ENCODE data around the gene HCN1.
"Not testable (repeated sequence)": the region's sequence is repeated elsewhere in the genome, so short reads cannot be mapped to it uniquely, and the experiment has no call there.

HCN1 gene

DNA sequence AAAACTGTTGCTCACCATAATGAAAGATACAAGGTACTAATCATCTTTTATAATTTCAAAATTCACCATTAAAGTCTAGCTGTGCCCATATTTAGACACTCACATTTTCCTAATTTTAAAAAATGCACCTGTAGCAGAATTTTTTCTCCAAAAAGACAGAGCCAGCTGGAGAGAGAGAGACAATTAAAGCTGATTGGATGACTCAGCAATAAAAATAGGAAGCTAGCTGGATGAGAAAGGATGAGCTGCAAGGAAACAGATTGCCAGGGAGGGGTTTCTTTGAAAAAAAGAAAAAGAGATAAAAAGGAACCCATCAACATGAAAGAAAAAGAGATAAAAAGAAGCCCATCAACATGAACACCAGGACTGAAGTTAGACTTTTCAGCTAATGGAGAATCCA lies 73.8 kb downstream of the HCN1 start:
- no peak overlapping the region for H3K4me3 ChIP-seq (ENCODE audit: low read depth, low read length)

DNA sequence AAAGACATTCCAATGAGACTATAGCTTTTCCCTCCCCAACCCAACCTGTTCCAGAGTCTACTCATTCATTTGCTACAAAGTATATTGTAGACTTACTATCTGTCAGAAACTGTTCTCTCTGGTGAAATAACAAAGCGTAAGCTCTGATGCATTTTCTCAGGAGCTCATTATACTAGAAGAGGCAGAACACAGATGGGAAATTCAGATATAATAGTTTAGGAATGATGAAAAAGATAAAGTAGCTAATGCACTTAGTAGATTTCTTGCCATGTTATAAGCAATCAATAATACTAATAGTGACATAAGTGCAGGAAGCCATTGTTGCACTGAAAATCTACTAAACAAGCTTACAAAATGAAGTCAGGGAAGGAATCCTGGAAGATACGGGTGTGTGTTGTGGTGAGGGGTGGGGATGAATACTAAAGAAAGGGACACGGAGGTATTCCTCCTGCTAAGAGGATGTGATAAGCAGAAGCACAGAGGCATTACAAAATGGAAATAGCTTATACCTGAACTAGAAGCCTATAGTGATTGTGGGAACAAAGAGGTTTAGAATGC lies 78.2 kb downstream of the HCN1 start:
- no peak overlapping the region for H3K4me3 ChIP-seq (ENCODE audit: low read depth, low read length)

DNA sequence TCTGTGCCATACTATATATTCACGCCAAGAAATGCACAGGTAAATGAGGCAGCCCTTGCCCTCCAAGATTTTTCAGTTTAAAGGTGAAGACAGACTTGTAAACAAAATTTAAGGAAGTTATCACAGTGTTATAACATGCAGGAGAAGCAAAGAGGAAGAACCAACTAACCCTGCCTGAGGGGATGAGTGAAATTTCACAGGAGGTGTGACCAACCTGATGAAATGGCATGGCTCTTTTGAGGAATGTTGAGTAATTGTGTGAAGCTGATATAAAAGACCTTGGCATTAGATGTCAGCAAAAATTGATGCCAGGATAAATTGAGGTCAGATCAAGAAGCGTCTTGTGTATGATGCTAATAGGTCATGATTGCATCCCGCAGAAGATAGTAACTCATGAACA lies 86.5 kb downstream of the HCN1 start:
- no peak overlapping the region for H3K4me3 ChIP-seq (ENCODE audit: low read depth, low read length)

DNA sequence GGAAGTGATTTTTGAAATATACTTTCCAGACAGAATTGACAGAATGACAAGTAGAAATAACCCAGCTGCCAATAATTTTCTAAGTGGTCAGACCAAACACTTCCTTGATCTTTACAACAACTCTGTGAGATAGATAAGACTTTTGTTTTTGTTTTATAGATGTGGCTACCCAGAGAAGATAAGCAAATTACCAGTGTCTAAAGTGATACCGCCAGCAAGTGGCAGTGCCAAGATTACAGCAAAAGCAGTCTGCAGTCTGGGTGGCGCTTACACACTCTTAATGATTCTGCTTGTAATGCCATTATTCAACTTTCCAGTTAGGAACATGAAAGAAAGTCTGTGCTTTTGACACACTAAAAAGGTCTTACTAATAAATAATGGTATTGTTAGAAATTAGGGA lies 92.1 kb downstream of the HCN1 start:
- no peak overlapping the region for H3K4me3 ChIP-seq (ENCODE audit: low read depth, low read length)

DNA sequence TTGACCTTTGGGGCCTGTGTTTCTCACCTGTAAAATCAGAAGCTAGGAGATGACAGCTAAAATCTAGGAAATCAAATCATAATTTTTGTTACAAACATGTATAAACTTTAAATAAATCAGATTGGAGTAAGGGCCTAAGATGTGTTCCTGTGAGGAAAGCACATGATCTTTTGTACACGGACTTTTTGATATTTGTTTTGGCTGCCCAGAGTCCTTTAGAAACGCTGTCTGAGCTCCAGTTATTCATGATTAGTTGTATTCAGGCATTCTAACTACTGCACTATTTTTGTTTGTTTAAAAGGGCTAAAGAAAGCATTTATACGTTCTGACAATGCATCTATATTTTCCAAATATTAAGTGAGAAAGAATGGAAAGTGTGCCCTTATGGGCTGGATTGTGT lies 94.8 kb downstream of the HCN1 start:
- no peak overlapping the region for H3K4me3 ChIP-seq (ENCODE audit: low read depth, low read length)

DNA sequence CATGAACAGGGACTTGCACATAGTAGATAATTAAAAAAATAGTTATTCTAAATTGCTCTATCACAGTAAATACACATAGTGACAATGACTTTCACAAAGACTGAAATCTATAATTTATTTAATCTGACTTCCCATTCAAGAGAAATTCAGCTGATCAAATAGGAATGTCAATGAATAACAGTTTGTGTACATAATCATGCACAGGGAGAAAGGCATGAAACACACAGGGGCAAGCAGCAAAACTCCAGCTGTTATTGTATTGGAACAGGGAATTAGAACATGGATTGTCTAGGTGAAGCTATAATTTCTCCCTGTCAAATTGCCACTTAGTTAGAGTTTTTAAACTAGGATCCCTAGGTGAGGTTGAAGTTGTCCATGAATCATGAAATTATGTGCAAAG lies 99.9 kb downstream of the HCN1 start:
- no peak overlapping the region for H3K4me3 ChIP-seq (ENCODE audit: low read depth, low read length)

DNA sequence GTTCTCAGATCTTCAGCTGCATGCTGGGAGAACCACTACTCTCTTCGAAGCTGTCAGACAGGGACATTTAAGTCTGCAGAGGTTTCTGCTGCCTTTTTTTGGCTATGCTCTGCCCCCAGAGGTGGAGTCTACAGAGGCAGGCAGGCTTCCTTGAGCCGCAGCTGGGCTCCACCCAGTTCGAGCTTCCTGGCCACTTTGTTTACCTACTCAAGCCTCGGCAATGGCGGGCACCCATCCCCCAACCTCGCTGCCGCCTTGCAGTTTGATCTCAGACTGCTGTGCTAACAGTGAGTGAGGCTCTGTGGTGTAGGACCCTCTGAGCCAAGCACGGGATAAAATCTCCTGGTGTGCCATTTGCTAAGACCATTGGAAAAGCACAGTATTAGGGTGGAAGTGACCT lies 110.2 kb downstream of the HCN1 start:
- not testable (repeated sequence) for H3K4me3 ChIP-seq (ENCODE audit: low read depth, low read length)

DNA sequence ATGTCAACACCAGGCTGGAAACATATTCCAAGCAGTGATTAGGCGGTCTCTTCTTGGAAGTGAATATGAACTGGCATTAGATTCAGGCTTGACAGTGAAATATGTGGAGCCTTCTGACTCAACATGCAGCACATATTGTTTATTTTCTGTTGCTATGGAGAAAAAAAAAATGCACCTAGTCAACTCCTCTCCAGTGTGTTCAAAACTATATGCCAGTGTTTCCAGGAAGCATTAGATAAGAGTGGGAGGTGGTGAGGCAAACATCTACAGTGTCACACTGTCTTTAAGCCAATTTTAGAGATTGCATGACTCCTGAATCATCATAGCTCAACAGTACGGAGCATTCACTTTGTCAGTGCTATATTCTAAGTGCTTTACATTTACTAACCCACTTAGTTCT lies 117.9 kb downstream of the HCN1 start:
- H3K4me3 ChIP-seq (ENCODE audit: low read depth, low read length): no peak overlapping the region

DNA sequence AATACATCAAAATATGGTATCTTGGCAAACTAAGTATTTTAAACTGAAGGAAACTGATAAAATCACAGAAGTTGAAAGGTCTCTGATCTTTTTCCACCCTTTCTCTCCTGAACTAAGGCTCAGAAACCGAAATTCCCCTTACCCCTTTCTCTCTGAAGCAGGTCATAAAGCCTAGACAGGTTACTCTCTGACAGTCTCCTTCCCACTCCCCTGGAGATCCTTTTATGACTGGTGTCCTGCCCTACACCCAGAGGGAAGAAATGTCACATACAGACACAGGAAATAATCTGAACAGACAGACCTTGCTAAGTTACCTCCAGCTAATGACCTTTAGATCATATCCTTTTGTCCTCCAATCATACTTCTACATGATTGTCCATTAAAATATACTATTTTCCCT lies 127.4 kb downstream of the HCN1 start:
- H3K4me3 ChIP-seq (ENCODE audit: low read depth, low read length): no peak overlapping the region

DNA sequence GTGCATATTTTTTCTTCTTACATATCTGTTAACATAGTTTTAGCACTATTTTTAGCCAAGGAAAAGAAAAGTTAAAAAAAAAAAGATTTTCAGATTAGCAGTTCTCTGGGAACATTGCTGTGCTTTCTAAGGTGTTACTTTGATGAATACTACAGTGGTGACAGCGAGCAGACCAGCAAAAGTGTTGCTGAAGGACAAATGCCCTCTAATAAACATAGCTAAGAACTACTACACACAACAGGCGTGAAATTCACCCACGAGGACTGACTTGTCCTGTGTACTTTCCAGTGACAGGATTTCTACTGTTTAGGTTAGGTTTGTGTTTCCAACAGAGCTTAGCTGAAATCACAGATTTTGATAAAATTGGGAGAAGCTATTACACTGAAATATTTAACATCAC lies 153.8 kb downstream of the HCN1 start:
- H3K4me3 ChIP-seq (ENCODE audit: low read depth, low read length): no peak overlapping the region

DNA sequence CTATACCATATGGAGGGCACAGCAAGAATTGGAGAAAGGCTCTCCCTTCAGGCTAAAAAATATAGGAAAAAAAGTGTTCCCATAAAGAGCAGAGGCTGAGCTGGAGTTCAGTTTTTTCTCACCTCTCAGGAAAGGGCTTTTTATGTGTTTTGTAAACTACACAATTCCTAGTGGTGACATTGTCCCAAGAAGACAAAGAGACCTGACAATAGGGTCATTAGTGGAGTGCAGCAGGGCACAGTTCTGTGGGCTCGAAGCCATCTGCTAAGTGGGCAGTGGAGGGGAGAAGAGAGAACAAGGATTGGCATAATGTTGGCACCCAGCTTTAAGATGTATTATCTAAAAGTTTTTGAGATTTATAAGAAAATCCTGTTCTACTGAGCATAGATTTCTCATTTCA lies 162.5 kb downstream of the HCN1 start:
- H3K4me3 ChIP-seq (ENCODE audit: low read depth, low read length): no peak overlapping the region

DNA sequence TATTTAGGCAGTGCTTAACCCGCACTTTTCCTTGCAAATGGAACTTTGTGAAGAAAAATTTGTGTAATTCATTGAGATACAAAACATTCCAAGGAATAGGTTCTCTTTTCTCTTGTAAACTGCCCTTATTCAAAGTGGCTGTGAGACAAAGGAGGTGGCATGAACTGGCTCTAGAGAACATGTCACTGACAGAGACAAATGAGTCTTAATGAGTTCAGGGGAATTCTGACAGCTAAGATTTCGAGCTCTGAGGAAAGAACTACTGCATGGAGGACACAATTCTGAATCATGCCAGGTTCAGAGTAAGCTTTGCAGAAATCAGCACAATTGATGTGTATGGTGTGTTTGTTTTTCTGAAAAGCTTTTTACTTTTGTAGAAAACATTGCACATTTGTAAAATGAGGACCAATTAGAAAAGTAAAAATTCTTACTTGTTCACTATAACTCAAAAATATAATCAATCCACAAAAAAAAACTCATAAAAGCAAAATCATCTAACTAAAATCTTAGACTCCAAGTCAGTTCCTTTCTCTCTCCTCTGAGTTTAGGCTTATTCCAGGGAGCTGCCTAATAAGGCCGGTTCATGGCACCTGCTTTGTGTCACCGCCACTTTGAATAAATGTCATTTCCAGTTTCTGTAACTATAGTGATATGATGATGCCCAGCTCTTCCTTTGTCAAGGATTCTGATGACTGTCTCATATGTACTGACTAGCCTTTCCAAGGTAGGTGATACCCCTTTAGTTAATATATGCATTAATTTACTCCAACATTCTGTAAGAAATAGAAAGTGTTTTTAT lies 163.2 kb downstream of the HCN1 start:
- H3K4me3 ChIP-seq (ENCODE audit: low read depth, low read length): no peak overlapping the region

DNA sequence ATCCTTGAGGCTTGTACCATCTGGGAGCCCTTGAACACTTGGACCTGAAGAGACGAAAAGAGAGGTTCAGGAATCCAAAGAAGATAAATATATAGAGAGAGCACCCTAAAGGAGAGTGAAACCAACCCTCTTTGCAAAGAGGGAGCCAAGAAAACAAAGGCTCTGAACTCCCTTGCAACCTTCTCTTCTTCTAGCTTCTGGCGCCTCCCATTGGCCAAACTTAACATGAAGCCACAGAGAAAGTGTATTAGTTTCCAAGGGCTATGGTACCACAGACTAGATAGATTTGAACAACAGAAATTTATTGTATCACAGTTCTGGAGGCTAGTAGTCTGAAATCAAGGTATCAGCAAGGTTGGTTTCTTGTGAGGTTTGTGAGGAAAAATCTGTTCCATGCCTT lies 175.1 kb downstream of the HCN1 start:
- H3K4me3 ChIP-seq (ENCODE audit: low read depth, low read length): no peak overlapping the region

DNA sequence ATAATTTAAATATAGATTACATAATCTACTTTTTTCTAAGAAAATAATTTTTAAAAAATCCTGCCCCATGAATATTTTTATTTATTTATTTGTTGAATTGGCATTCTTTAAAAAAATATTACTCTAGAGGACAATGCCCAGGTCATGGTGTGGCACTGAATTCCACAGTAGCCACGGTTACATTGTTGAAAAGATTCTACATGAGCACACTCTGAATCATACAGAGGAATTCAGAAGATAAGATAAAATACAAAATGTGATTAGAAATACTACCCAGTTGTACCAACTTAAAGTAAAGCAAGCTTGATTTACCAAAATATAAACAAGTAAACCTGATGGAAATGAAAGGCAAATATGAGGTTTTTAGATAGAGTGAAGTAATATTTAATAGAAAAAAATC lies 183.7 kb downstream of the HCN1 start:
- no peak overlapping the region for H3K4me3 ChIP-seq (ENCODE audit: low read depth, low read length)

DNA sequence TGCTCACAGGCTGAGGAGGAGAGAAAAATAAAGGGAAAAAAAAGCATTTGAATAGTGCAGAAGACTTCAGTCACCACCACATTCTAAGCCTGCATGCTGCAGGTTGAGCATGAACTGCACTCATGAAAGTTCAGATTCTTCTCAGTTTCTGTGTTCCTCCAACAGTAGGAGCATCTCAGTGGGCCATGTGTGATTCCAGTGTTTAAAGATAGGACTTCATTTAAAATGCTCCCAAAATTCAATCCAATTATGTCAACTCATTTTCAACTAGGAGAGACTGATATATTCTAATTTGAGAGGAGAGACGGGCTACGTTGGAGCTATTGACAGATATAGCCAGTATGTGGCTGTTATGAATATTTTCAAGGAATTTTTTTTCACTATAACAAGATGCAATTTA lies 186.8 kb downstream of the HCN1 start:
- no peak overlapping the region for H3K4me3 ChIP-seq (ENCODE audit: low read depth, low read length)

DNA sequence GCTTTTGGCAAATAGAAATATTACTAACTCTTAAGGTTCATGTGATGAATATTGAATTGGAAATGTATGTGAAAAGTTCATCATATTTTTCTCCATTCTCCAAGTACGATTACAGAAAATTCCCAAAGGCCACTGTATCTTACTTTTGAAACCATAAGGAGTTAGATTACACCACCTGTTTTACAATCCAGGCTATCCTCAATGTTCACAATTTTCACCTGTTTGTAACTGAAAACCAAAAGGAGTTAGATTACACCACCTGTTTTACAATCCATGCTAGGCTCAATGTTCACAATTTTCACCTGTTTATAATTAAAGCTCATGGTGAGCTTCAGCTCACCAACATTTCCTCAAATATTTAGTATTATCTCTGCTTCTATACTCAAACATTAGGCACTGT lies 188.0 kb downstream of the HCN1 start:
- H3K4me3 ChIP-seq (ENCODE audit: low read depth, low read length): no peak overlapping the region

DNA sequence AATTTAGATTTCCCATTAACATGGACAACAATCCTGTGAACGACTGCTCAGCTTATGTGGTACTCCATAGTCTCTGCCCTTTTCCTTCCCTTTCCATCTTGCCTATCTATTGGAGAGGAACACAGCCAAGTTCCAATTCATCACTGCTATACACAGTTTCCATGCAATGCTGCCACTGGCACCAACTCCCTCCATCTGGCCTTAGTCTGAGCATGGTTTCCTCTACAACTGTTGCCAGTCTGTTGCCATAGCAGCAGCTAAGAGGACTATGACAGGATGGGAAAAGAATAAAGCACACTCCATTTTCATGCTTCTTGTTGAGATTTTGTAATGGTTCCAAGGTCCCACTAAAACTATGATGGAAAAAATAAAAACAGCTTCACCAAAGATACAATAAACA lies 189.0 kb downstream of the HCN1 start:
- H3K4me3 ChIP-seq (ENCODE audit: low read depth, low read length): no peak overlapping the region

DNA sequence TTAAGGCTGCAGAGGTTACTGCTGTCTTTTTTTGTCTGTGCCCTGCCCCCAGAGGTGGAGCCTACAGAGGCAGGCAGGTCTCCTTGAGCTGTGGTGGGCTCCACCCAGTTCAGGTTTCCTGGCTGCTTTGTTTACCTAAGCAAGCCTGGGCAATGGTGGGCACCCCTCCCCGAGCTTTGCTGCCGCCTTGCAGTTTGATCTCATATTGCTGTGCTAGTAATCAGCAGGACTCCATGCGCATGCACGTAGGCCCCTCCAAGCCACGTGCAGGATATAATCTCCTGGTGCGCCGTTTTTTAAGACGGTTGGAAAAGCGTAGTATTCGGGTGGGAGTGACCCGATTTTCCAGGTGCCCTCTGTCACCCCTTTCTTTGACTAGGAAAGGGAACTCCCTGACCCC lies 197.2 kb downstream of the HCN1 start:
- not testable (repeated sequence) for H3K4me3 ChIP-seq (ENCODE audit: low read depth, low read length)

DNA sequence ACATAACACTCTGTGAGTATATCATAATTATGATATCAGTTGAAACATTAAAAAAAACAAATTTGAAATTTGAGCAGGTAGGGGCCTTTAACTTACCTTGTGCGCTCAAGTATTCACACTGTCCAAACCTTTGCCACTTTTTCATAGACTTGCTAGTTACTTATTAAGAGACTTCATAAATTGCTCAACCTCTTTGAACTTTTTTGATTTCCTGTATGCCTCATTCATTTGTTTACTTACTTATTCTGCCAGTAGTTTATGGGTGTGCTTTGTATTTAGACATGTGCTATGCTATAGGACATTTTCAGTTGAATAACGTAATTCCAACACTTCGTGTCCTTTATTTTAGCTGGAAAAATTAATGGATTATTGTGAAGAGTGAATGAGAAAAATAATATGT lies 204.8 kb downstream of the HCN1 start:
- no peak overlapping the region for H3K4me3 ChIP-seq (ENCODE audit: low read depth, low read length)

DNA sequence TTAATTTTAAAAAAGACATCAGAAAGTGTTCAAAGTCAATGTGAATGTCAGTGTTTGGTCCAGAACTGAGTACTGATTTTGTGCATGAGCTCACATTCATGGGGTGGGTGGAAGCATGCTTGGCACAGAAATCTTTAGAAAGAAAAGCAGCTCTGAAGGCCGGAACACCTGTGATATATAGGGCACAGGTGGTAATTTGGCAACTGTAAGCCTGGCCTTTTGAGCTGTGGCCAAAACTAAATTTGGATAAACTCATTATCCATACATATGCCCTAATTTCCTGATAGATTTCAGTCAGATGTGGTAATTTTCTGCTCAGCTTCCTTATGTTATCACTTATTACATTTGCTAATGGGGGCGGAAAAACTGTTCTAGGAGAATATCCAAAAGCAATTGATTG lies 211.4 kb downstream of the HCN1 start:
- H3K4me3 ChIP-seq (ENCODE audit: low read depth, low read length): no peak overlapping the region

DNA sequence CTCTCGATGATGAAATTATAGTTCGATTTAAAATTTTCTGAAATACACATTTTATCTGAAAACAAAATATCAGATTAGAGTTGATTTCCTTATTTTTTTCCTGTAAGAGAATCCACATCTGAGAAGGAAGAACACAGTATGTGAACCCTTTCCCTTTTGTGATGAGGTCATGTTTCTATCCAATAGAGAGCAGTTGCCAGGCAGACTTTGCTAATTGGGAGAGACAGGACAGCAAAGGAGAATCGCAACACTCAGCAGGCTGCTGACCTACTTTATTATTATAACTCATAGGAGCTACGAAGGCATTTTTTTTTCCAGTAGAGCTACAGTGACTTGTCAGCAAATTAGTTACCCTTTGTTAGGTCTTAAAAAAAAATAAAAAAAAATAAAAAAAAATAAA lies 242.1 kb downstream of the HCN1 start:
- H3K4me3 ChIP-seq (ENCODE audit: low read depth, low read length): no peak overlapping the region

DNA sequence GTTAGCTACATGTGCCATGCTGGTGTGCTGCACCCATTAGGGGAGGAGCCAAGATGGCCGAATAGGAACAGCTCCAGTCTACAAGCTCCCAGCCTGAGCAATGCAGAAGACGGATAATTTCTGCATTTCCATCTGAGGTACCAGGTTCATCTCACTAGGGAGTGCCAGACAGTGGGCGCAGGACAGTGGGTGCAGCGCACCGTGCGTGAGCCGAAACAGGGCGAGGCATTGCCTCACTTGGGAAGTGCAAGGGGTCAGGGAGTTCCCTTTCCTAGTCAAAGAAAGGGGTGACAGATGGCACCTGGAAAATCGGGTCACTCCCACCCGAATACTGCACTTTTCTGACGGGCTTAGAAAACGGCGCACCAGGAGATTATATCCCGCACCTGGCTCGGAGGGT lies 251.3 kb downstream of the HCN1 start:
- H3K4me3 ChIP-seq (ENCODE audit: low read depth, low read length): not testable (repeated sequence)

DNA sequence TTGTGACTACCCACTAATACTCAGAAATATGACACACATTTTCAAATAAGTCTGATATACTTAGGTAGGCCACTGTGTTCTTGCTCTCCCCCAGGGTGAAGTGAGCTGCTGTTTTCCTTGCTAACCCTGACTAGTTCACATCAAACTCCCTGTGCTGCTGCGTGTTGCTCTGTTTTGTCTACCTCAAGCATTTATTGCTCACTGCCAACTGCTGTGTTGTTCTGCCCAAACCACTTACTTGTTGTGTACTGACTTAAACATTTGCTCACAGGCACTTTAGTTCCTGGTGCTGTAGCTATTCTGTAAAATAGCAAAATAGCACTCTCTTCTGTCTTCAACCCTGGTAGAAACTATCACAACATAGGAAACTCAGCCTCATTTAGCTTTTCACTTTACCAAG lies 255.7 kb downstream of the HCN1 start:
- no peak overlapping the region for H3K4me3 ChIP-seq (ENCODE audit: low read depth, low read length)

All from iPS-11a (cell line).